Measurements from ENCODE around the gene GPC6. TPM values are rescaled to one million over a fixed set of nuclear protein-coding genes. Genes with fewer than 3 reads are reported as not detected.

The GPC6 gene
- total RNA-seq, 1 donor from 2014 or later = 50.3 TPM

GRCh38 chr13:93413972-93414717 is 187.5 kb downstream of the GPC6 start:
- H3K27me3 Mint-ChIP-seq = no peaks in the 10 kb centered on the region
- H3K4me3 Mint-ChIP-seq (ENCODE audit: low read depth) = no peak overlapping the region
- no peak for DNase-seq (ENCODE audit: low spot score, unreplicated experiment)
- TF ChIP-seq CTCF (IDR thresholded peaks at IDR 0.05; ENCODE audit: unreplicated experiment) = no peak
- no peaks in the 10 kb centered on the region for H3K9me3 Mint-ChIP-seq (ENCODE audit: low read depth)
- peaks cover 15% of the 10 kb centered on the region for H3K4me1 Mint-ChIP-seq (ENCODE audit: low read depth)
- no peak overlapping the region for H3K27ac Mint-ChIP-seq
- no peaks in the 10 kb centered on the region for H3K36me3 Mint-ChIP-seq (ENCODE audit: insufficient read depth)

GRCh38 chr13:93416736-93417355 is 190.2 kb downstream of the GPC6 start:
- no peak for TF ChIP-seq CTCF (IDR thresholded peaks at IDR 0.05; ENCODE audit: unreplicated experiment)
- Mint-ChIP-seq H3K36me3 (ENCODE audit: insufficient read depth) (no peaks in the 10 kb centered on the region), H3K27ac (no peak overlapping the region), H3K9me3 (ENCODE audit: low read depth) (no peaks in the 10 kb centered on the region), H3K4me1 (ENCODE audit: low read depth) (peaks cover 15% of the 10 kb centered on the region), H3K27me3 (no peaks in the 10 kb centered on the region), H3K4me3 (ENCODE audit: low read depth) (no peak overlapping the region)
- no peak for DNase-seq (ENCODE audit: low spot score, unreplicated experiment)

GRCh38 chr13:93418398-93418797 is 191.8 kb downstream of the GPC6 start:
- no peak overlapping the region for H3K27ac Mint-ChIP-seq
- no peak overlapping the region for H3K4me3 Mint-ChIP-seq (ENCODE audit: low read depth)
- TF ChIP-seq CTCF (IDR thresholded peaks at IDR 0.05; ENCODE audit: unreplicated experiment) = no peak
- no peaks in the 10 kb centered on the region for H3K9me3 Mint-ChIP-seq (ENCODE audit: low read depth)
- H3K4me1 Mint-ChIP-seq (ENCODE audit: low read depth) = peaks cover 7% of the 10 kb centered on the region
- DNase-seq (ENCODE audit: low spot score, unreplicated experiment) = no peak
- H3K27me3 Mint-ChIP-seq = no peaks in the 10 kb centered on the region
- no peaks in the 10 kb centered on the region for H3K36me3 Mint-ChIP-seq (ENCODE audit: insufficient read depth)

GRCh38 chr13:93420206-93420605 is 193.6 kb downstream of the GPC6 start:
- Mint-ChIP-seq H3K9me3 (ENCODE audit: low read depth) (no peaks in the 10 kb centered on the region), H3K36me3 (ENCODE audit: insufficient read depth) (no peaks in the 10 kb centered on the region), H3K4me1 (ENCODE audit: low read depth) (no peaks in the 10 kb centered on the region), H3K27me3 (no peaks in the 10 kb centered on the region), H3K27ac (no peak overlapping the region), H3K4me3 (ENCODE audit: low read depth) (no peak overlapping the region)
- no peak for DNase-seq (ENCODE audit: low spot score, unreplicated experiment)
- no peak for TF ChIP-seq CTCF (IDR thresholded peaks at IDR 0.05; ENCODE audit: unreplicated experiment)

GRCh38 chr13:93420887-93421286 is 194.3 kb downstream of the GPC6 start:
- TF ChIP-seq CTCF (IDR thresholded peaks at IDR 0.05; ENCODE audit: unreplicated experiment) = no peak
- Mint-ChIP-seq H3K4me1 (ENCODE audit: low read depth) (no peaks in the 10 kb centered on the region), H3K4me3 (ENCODE audit: low read depth) (no peak overlapping the region), H3K27me3 (no peaks in the 10 kb centered on the region), H3K36me3 (ENCODE audit: insufficient read depth) (peaks cover 1% of the 10 kb centered on the region), H3K9me3 (ENCODE audit: low read depth) (no peaks in the 10 kb centered on the region), H3K27ac (no peak overlapping the region)
- DNase-seq (ENCODE audit: low spot score, unreplicated experiment) = no peak

Data from progenitor cell of endocrine pancreas (in vitro differentiated cells).